GM21576 (cell line): Measurements from ENCODE around the gene PLA2G15.

ENCODE experiments used
- ATAC-seq: cut with Tn5 transposase; IDR thresholded peaks from one replicate; pipeline ENCODE4 v1.9.1; 2021; ENCODE audit warnings: mild to moderate bottlenecking, moderate library complexity; ENCODE audit not compliant: unreplicated experiment

PLA2G15 gene

GRCh38 chr16:68250951-68251350 is 5.8 kb downstream of the PLA2G15 start:
- no peak for ATAC-seq

- ATAC-seq, result no peak
Observed at GRCh38 chr16:68251832-68252231, 6.7 kb downstream of the PLA2G15 start.

- no peak for ATAC-seq
Observed at GRCh38 chr16:68252383-68252782, 7.2 kb downstream of the PLA2G15 start.

- no peak for ATAC-seq
Observed at GRCh38 chr16:68253721-68254120, 8.5 kb downstream of the PLA2G15 start.

- no peak for ATAC-seq
Observed at GRCh38 chr16:68255712-68256111, 10.5 kb downstream of the PLA2G15 start.

- ATAC-seq, result peak; percentile 45
Observed at GRCh38 chr16:68257251-68257905, 12.2 kb downstream of the PLA2G15 start.

GRCh38 chr16:68257906-68258800 is 13.0 kb downstream of the PLA2G15 start:
- no peak for ATAC-seq

- ATAC-seq, result no peak
Observed at GRCh38 chr16:68259007-68259825, 14.0 kb downstream of the PLA2G15 start.

GRCh38 chr16:68263559-68264127 is 18.5 kb downstream of the PLA2G15 start:
- no peak for ATAC-seq

GRCh38 chr16:68264128-68265077 is 19.2 kb downstream of the PLA2G15 start, which contains the start of gene SLC7A6:
Gene SLC7A6 (plus strand): TSS chr16:68264526. CDS start chr16:68274727, 10,201 bp downstream.
- peak; percentile 53 for ATAC-seq

GRCh38 chr16:68265078-68265920 is 20.1 kb downstream of the PLA2G15 start:
- no peak for ATAC-seq

GRCh38 chr16:68267612-68268405 is 22.6 kb downstream of the PLA2G15 start:
- ATAC-seq, result no peak

- ATAC-seq, result no peak
Observed at GRCh38 chr16:68269793-68270192, 24.6 kb downstream of the PLA2G15 start.

- ATAC-seq, result no peak
Observed at GRCh38 chr16:68270353-68270752, 25.2 kb downstream of the PLA2G15 start.

GRCh38 chr16:68272507-68273209 is 27.5 kb downstream of the PLA2G15 start:
- no peak for ATAC-seq

GRCh38 chr16:68273459-68273858 is 28.3 kb downstream of the PLA2G15 start:
- ATAC-seq, result no peak

- no peak for ATAC-seq
Observed at GRCh38 chr16:68273896-68274295, 28.7 kb downstream of the PLA2G15 start.
